Fibroblast of gingiva (primary cell): ENCODE results near the gene CHAC1.

Source experiments
- DNase-seq: peaks from one replicate; pipeline ENCODE4 v3.0.0-alpha.2; 2011; ENCODE audit warnings: low read depth

CHAC1 gene

DNA sequence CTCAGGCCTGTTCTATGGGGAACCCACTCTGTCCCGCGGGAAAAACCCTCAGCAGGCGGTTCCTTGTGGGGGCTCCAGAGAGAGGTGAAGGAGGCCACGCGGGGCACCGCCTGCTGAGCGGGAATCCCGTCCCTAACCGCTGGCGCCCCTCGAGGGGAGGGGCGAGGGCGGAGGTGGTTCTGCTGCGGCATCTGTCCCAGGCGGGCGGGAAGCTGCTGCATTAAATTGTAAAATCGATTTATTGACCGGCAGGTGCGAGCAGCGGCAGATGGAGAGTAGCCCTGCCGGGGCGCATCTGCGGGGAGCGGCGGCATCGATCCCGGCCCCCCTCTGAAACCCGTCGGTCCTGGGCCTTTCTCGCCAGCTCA, 27.8 kb upstream of the CHAC1 start:
- no peak for DNase-seq

DNA sequence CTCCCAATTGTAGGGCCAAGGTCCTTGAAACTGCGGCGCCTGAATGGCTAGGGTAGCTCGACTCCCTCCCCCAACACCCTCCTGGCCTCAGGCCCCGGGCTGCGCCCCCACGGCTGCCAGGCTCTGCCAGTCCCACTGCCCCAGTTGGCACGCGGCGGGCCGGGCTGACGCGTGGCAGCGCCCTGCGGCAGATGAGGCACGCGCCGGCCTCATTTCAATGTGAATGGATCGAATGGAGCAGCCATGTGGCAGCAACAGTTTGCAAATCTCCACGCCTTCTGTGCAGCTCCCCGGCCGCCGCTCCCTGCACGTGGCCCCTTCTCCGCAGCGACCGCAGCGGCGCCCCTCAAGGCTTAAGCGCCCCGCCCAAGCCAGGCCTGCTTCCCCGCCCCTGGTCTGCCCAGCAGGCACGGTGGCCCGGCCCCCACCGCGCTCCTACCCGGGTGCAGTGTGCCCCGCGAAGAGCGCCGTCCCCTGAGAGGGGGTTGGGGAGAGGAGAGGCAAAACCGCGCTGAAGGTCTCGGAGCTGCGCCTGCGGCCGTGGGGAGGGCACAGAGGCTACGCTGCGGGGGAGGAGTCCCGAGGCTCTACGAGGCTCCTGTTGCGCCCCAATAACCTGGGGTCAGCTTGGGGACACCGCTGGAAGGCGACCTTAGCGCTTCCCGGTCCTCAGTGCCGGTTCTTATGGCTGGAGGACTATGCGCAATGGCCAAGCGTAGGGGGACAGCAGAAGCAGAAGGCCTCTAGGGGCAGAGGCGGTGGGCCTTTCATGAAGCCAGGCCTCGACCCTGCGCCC, 27.2 kb upstream of the CHAC1 start:
- no peak for DNase-seq

DNA sequence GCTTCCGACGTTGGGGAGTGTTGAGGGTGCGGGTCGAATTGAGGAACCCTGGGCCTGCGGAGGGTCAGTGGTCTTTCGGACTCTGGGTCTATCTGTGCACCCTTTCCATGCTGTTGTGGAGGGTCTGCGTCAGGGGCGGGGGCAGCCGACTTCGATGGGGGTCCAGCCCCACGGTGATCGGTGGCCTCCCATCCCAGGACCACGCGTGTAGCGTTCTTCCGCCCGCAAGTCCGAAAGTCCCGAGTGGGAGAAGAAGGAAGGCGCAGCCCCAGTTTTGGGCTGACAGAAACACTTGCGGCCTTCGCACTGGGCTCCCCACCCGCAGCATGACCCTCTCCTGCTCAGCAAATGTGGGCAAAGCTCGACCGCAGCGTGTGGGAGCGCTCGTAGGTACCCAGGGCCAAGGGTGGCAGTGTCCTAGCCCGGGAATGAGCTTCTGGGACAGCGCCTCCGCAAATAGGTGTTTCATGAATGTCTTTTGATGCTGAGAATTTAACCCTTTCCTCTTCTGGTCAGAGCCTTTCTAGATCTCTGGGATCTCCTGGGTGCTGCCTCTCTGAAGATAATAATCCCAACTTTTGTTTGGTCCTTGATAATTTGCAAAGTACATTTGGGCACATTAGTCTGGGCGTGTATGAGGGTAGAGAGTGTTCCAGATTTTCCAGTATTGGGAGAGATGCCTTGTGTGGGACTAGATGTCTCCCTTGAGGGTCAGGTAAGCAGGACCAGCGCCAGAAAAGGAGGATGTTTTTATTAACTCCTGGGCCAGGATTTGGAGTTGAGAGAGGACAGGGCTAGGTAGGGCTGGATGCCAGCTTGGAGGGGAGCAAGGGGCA, 26.4 kb upstream of the CHAC1 start:
- no peak for DNase-seq

DNA sequence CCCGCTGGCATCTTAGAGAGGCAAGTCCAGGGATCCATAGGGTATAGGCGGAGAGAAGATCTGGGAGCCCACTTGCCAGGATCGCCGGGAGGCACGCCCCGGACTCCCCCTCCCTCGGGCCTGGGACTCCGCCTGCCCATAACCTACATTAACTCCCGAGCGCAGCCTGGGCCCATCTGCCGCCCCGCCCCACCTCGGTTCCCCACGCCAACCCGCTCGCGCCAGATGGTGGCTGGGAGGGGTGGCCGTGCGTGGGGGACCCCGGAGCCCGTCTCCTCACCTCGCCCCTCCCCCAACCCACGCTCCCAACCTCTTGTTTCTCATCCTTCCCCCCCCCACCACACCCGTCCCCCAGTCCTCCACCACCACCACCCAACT, 25.8 kb upstream of the CHAC1 start:
- no peak for DNase-seq

DNA sequence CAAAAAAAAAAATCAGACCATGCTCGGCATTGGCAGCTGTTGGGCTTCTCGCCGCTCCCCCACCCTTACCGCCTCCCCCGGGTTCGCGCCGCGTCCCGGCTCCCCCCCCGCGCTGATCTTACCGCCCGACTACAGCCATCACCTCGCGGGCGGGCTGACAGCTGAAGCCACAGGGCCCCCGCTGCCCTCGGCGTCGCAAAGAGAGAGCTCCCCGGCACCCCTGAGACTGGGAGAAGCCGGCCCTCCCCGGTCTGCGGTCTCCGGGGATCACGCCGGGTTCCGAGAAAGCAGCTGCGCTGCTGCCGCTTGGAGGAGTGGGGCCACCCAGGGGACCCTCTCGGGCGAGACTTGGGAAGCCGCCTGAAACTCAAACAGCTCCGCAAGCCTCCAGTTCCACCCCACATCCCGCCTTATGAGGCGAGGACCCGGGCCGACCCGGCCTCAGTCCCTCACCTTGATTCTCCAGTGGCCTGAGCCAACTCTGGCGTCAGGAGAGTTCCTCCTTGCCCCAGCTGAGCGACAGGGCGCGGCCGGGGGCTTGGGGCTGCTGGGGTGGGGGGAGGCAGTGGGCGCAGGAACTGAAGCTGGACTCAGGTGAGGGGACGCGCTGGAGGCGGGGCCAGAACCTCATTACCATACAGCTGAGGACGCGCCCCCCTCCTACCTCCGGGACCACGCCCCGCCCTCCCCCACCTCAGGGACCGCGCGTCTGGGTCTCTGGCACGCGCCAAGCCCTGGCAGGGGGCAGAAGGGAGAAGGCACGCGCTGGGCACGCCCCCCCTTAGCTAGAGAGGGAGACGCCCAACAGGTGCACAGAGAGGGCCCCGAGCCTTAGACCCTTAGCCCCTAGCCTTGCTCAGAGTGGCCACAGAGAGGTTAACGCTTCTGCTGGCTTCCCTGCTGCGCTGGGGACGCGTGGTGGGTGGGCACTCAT, 25.1 kb upstream of the CHAC1 start:
- DNase-seq = no peak

DNA sequence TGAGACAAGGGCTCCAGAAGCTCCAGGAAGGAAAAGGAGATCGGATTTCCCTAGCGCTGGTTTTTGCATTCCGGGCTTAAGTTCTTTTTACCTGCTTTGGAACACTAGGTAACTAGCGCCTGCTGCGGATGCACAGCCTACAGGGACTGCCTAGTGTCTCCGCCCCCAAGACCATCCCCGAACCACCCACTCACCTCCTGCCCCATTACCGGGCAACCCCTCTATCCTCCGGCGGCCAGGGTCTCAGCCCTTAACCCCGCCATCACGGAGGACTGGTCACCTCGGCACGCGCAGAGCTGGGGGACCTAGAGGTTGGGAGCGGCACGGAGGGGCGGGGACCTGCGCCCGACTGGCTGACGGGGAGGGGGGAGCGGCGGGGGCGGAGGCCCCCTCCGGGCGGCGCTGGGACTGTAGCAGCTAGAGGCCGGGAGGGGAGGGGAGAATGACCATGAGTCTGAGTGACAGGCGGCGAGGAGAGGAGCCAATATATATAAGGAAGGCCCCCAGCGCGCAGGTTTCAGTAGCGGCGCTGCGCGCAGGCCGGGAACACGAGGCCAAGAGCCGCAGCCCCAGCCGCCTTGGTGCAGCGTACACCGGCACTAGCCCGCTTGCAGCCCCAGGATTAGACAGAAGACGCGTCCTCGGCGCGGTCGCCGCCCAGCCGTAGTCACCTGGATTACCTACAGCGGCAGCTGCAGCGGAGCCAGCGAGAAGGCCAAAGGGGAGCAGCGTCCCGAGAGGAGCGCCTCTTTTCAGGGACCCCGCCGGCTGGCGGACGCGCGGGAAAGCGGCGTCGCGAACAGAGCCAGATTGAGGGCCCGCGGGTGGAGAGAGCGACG, 24.2 kb upstream of the CHAC1 start, which contains the start of gene DLL4:
Gene DLL4 (plus strand): TSS at position 520 of the 839 bp plus-strand sequence. CDS start 329 bp downstream, outside the sequence.
- DNase-seq = peak; percentile 16

DNA sequence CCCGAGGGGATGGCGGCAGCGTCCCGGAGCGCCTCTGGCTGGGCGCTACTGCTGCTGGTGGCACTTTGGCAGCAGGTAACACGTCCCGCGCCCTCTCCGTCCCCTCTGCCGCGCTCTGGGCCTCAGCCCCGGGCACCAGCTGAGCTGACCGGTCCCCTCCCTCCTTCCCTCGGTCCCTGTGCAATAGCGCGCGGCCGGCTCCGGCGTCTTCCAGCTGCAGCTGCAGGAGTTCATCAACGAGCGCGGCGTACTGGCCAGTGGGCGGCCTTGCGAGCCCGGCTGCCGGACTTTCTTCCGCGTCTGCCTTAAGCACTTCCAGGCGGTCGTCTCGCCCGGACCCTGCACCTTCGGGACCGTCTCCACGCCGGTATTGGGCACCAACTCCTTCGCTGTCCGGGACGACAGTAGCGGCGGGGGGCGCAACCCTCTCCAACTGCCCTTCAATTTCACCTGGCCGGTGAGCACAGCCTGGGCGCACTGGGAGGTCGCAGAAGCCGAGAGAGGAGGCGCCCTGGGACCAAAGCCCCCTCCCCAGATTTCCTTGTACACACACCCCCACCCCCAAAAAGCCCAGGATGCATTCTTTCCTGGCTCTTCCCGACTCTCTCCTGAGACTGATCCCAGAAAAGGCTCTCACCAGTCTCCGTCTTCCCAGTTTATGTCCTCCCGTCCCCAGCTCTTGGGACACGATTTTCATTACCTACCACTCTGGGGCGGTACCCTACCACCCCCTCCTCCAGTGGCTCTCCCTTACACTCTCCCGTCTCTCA, 23.4 kb upstream of the CHAC1 start:
- peak; percentile 54 for DNase-seq

DNA sequence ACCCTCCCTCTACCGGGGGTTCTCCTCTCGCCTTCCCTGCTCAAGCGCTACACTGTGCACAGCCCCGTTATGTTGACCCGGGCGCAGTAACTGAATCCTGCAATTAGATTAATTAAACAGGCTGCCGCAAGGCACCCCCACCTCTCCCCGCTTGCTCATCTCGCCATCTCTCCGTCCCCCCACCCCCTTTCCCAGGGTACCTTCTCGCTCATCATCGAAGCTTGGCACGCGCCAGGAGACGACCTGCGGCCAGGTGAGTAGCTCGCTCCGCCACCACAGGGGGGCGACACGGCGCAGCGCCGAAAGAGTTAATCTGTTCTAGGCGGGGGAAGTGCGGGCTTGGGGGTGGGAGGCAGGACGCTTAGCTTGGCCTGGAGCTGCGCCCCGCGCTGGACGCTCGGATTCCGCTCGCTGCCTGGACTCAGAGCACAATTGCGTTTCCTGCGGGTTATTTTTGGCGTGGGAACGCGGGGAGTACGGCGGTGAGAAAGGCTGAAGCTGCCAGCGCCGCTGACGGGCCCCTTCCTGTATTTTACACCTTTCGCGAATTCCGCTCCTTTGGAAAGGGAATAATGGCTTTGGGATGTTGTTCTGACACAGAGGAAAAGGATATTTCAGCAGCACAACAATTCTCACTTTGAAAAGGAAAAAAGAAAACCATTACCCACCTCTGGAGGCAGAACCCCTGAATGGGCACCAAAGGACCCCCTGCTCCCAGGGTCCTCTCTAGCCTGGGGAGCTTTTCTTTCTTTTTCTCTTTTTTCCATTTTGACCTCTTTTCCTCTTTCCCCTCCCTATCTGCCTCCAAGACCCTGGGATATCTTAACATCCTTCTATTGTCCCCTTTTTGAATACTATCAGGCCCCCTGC, 22.6 kb upstream of the CHAC1 start:
- DNase-seq = no peak

DNA sequence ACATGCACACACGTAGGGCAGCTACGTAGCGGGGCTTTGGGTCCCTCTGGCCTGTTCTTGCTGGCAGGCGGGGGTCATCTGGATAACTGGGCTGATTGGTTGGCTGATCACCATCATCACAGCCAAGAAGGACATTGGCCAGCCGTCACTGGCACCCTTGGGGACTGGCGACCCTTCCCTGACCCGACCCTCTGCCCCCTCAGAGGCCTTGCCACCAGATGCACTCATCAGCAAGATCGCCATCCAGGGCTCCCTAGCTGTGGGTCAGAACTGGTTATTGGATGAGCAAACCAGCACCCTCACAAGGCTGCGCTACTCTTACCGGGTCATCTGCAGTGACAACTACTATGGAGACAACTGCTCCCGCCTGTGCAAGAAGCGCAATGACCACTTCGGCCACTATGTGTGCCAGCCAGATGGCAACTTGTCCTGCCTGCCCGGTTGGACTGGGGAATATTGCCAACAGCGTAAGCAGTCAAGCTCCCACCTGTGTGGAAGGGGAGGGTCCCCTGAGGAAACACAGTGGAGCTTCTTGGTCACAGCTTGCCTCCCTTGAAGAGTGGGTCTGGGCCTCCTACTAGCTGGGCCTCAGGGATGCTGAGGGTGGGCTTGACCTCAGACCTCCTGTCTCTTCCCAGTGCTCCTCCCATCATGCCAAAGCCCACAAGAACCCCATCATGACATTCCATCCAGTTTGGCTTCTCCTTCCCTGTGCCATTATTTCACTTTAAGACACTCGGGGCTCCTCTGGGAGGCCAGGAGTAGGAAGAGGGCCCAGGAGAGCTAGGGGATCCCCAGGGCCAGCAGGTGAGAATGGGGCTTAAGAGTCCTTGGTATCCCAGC, 21.8 kb upstream of the CHAC1 start:
- DNase-seq = no peak

DNA sequence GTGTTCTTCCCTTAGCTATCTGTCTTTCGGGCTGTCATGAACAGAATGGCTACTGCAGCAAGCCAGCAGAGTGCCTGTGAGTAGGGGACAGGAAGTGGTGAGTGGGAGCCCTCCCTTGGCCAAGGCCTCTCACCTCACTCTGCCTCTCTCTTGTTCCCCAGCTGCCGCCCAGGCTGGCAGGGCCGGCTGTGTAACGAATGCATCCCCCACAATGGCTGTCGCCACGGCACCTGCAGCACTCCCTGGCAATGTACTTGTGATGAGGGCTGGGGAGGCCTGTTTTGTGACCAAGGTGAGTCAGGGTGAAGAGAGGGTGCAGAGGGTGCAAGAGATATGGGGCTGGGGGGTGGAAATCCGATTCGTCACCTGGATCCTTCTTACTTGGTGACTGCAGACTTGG, 21.1 kb upstream of the CHAC1 start:
- DNase-seq = no peak

DNA sequence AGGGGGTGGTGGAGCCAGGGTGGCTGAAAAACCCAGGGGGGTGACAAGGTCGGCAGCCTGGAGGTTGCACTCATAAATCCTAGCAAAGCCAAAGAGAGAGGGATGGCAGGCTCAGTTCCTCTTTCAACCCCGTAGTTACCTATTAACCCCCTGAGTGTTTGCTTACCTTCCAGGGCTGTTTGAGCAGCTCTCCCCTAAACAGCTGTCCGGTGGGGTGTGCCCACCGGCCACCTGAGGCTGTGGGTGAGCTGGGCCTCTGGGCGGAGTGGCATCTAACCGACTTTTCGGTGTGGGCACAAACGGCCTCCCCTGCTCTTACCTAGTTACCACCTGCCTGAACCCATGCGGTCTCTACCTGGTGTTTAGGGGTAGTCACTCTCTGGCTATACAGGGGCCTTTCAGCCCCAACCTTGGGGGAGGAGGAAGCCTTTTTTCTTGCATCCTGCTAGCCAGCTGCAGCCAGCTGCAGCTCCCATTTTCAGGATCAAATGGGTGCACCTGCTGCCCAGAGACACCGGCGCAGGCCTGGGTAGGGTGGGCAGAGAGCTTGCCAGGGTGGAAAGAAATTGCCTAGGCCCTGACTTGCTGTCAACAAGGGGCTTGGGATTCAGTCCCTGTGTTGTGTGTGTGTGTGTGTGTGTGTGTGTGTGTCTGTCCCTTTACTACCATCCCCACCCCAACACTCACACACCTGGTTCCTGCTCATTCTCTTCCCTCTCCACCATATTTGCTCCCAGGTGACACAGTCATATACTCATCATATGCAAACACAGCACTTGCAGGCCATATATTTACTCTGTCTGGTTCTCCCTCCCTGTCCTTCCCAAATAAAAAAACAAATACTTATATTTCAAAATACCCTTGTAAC, 20.4 kb upstream of the CHAC1 start:
- no peak for DNase-seq

DNA sequence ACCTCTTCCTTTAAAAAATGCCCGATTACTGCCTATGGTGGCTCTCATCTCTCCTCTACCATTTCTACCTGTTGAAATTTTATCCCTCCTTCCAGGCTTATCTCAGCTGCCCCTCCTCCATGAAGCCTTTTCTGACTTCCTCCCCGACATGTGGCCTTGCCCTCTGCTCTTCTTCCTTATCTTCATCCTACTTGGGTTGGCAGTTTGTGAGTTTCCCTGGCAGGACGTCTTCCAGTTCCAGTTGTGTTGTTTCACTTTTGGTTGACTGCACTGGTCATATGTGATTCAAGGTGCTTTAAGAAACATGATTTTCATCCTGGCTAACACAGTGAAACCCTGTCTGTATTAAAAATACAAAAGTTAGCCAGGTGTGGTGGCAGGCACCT, 19.8 kb upstream of the CHAC1 start:
- DNase-seq = no peak

DNA sequence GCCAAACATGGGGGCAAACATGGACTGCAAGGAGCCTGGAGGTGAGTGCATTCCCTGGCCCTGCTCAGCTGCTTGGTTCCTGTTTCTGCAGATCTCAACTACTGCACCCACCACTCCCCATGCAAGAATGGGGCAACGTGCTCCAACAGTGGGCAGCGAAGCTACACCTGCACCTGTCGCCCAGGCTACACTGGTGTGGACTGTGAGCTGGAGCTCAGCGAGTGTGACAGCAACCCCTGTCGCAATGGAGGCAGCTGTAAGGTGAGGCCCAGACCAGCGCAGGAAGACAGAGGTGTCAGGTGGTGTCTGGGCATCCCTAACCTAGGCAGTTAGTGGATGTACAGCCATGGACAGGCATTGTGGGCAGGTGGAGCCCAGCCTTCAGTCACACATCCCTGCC, 18.8 kb upstream of the CHAC1 start:
- no peak for DNase-seq

DNA sequence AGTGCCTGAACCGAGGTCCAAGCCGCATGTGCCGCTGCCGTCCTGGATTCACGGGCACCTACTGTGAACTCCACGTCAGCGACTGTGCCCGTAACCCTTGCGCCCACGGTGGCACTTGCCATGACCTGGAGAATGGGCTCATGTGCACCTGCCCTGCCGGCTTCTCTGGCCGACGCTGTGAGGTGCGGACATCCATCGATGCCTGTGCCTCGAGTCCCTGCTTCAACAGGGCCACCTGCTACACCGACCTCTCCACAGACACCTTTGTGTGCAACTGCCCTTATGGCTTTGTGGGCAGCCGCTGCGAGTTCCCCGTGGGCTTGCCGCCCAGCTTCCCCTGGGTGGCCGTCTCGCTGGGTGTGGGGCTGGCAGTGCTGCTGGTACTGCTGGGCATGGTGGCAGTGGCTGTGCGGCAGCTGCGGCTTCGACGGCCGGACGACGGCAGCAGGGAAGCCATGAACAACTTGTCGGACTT, 17.0 kb upstream of the CHAC1 start:
- DNase-seq = no peak

DNA sequence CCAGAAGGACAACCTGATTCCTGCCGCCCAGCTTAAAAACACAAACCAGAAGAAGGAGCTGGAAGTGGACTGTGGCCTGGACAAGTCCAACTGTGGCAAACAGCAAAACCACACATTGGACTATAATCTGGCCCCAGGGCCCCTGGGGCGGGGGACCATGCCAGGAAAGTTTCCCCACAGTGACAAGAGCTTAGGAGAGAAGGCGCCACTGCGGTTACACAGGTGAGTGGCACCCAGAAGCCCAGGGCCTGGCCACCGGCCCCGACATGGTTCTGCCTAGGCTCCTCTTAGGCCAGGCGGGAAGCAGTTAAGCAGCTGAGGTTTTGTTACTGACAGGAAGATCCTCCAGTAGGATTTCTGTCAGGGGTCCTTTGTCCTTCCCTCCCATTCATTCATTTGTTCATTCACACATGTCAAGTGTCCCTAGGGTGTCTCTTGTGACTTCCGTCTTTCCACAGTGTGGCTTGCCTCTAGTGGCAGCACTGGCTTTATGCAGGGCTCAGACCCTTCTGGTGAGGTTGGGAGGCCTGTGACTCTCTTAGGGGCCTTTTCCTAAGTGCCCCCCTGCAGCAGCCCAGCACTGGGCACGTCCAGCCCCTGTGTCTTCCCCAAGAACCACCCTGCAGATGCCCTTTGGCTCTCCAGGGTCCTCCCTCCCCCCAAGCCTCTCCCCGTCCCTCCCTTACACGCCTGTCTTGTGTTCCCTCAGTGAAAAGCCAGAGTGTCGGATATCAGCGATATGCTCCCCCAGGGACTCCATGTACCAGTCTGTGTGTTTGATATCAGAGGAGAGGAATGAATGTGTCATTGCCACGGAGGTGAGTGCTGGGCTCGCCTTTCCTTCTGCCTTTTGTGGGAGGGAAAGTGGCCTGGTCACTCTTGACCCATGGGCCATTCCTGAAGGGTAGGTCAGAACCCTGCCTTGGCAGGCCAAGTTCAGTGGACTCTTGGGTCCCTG, 16.3 kb upstream of the CHAC1 start:
- peak; percentile 34 for DNase-seq
